Heart left ventricle (tissue), 13 donors: ENCODE data around the gene KCNJ13.

Experiments
- CTCF ChIP-seq, 12 donors: fragments of 200-600 bp; sonication (generic) in 4 of 12; IDR thresholded peaks; one replicate each; pipeline versions ENCODE4 v1.5.0 to v1.8.0; 2018 to 2022; ENCODE audit warnings: antibody characterized with exemption in 12 of 12, mild to moderate bottlenecking in 5 of 12
- POLR2A ChIP-seq, 2 donors: fragments of 450-650 bp; IDR thresholded peaks; one replicate each; pipeline ENCODE4 v1.6.1; 2017; ENCODE audit warnings: antibody characterized with exemption in 2 of 2, mild to moderate bottlenecking in 2 of 2, moderate library complexity in 2 of 2
- donor health status: ischemic (EF 13 %, LVEDD 7.1; RV severe dilation, severe dysfunction).
- donor health status: DM: no; HTN: yes; CAD: no.
- donor health status: DM: no; HTN: no; CAD: no.
- donor health status: ischemic (EF 25% LVEDD 6.9; RV normal size, moderate dysfunction).
- donor health status: ischemic (EF 25% LVEDD 5.7; RV mildly dilated, moderate dysfunction).
- donor health status: ischemic (EF 35%, LVEDD 5.7; RV mildly dilated, moderate dysfunction).
- donor health status: nonischemic (EF 11% LVEDD 7.7; RV severe dilation, severe dysfunction).
- donor health status: DM: yes; HTN: yes; CAD: no.
- donor health status: PGD.
- donor health status: ischemic (EF 29% LVEDD 5.4; RV normal size, mild dysfunction).
- donor health status: nonischemic (EF 23%, LVEDD 6.1; RV moderate dilation, normal function).

- TF ChIP-seq CTCF (IDR thresholded peaks at IDR 0.05) (no peak), POLR2A (IDR thresholded peaks at IDR 0.05) (no peak)
Measured at GRCh38 chr2:232787806-232788205, 11.4 kb upstream of the KCNJ13 start.
